Lower leg skin (tissue), 3 donors: ENCODE data around the gene RIF1.

Experiments used
- POLR2A ChIP-seq, 2 donors: fragments of 450-650 bp; IDR thresholded peaks; one replicate each; pipeline ENCODE4 v1.6.1; 2016 to 2017; ENCODE audit warnings: antibody characterized with exemption in 2 of 2, mild to moderate bottlenecking in 1 of 2, moderate library complexity in 1 of 2
- TF ChIP-seq, protein P1 (sequence below), 3 donors: fragments of 450-650 bp; IDR thresholded peaks; one replicate each; pipeline ENCODE4 v1.5.1; 2016; ENCODE audit warnings: antibody characterized with exemption in 3 of 3, mild to moderate bottlenecking in 3 of 3, moderate library complexity in 2 of 3

GRCh38 chr2:151410485-151410834 lies 758 bp downstream of the RIF1 start:
- no peak for TF ChIP-seq POLR2A (IDR thresholded peaks at IDR 0.05)
- TF ChIP-seq, protein P1, sequence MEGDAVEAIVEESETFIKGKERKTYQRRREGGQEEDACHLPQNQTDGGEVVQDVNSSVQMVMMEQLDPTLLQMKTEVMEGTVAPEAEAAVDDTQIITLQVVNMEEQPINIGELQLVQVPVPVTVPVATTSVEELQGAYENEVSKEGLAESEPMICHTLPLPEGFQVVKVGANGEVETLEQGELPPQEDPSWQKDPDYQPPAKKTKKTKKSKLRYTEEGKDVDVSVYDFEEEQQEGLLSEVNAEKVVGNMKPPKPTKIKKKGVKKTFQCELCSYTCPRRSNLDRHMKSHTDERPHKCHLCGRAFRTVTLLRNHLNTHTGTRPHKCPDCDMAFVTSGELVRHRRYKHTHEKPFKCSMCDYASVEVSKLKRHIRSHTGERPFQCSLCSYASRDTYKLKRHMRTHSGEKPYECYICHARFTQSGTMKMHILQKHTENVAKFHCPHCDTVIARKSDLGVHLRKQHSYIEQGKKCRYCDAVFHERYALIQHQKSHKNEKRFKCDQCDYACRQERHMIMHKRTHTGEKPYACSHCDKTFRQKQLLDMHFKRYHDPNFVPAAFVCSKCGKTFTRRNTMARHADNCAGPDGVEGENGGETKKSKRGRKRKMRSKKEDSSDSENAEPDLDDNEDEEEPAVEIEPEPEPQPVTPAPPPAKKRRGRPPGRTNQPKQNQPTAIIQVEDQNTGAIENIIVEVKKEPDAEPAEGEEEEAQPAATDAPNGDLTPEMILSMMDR (IDR thresholded peaks at IDR 0.05), result no peak
